ENCODE results near the gene TENM4.

DNA sequence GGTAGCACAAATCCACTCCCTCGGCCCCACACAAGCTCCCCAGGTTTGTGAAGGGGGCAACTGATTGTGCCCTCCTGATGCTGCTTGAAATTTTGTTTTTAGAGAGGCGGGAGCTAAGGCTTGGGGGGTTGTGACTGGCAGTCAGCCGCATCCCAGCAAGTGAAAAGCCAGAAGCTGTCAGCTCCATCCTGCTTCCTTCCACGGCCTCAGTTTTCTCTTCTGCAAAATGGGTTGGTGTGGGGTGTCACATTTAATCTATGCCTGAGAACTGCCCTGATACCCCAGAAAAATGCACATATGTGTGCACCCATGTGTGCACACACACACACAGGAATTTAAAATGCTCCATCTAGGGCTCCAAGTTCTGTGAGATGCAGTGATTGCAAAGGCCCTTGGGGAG lies 358.6 kb downstream of the TENM4 start:
- TF ChIP-seq, protein P1, sequence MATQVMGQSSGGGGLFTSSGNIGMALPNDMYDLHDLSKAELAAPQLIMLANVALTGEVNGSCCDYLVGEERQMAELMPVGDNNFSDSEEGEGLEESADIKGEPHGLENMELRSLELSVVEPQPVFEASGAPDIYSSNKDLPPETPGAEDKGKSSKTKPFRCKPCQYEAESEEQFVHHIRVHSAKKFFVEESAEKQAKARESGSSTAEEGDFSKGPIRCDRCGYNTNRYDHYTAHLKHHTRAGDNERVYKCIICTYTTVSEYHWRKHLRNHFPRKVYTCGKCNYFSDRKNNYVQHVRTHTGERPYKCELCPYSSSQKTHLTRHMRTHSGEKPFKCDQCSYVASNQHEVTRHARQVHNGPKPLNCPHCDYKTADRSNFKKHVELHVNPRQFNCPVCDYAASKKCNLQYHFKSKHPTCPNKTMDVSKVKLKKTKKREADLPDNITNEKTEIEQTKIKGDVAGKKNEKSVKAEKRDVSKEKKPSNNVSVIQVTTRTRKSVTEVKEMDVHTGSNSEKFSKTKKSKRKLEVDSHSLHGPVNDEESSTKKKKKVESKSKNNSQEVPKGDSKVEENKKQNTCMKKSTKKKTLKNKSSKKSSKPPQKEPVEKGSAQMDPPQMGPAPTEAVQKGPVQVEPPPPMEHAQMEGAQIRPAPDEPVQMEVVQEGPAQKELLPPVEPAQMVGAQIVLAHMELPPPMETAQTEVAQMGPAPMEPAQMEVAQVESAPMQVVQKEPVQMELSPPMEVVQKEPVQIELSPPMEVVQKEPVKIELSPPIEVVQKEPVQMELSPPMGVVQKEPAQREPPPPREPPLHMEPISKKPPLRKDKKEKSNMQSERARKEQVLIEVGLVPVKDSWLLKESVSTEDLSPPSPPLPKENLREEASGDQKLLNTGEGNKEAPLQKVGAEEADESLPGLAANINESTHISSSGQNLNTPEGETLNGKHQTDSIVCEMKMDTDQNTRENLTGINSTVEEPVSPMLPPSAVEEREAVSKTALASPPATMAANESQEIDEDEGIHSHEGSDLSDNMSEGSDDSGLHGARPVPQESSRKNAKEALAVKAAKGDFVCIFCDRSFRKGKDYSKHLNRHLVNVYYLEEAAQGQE (IDR thresholded peaks at IDR 0.05; ENCODE audit: insufficient read depth in 1 of 2, low read depth in 2 of 2, low read length in 1 of 2) = no peak
- TF ChIP-seq POLR2AphosphoS5 (IDR thresholded peaks at IDR 0.05; ENCODE audit: low read depth, low read length) = no peak
